ENCODE data around the gene UNK. TPM values are rescaled to one million over a fixed set of nuclear protein-coding genes. Genes with fewer than 3 reads are reported as not detected.

The UNK gene
- total and polyA plus RNA-seq, 2 experiments from 2014 or later, result 22.3 to 26.7 TPM

- Histone ChIP-seq H3K36me3 (replicated peaks; ENCODE audit: insufficient read depth, low read depth) (no peaks in the 10 kb centered on the region), H3K79me2 (peaks cover 24% of the 10 kb centered on the region), H3K4me1 (ENCODE audit: insufficient read depth) (peaks cover 5% of the 10 kb centered on the region), H3K4me3 (no peak overlapping the region), H3K4me2 (peak overlapping the region; percentile 87), H3K27me3 (no peaks in the 10 kb centered on the region), H4K20me1 (ENCODE audit: insufficient read depth, poor library complexity, severe bottlenecking) (no peaks in the 10 kb centered on the region), H3K9me3 (ENCODE audit: low read depth) (no peaks in the 10 kb centered on the region), H3K9me2 (replicated peaks; ENCODE audit: insufficient read depth) (no peaks in the 10 kb centered on the region), H2AFZ (no peak overlapping the region), H3K27ac (peak overlapping the region; percentile 81)
- WGBS (ENCODE audit: low lambda C conversion rate, missing lambda C conversion rate), result 82% methylated on average over 7 of the region's 7 CpGs
- TF ChIP-seq EZH2phosphoT487 (IDR thresholded peaks at IDR 0.05; ENCODE audit: low read depth, severe bottlenecking, unreplicated experiment) (no peak), EZH2 (IDR thresholded peaks at IDR 0.05; ENCODE audit: borderline replicate concordance) (no peak)
- TF ChIP-seq, protein P1, sequence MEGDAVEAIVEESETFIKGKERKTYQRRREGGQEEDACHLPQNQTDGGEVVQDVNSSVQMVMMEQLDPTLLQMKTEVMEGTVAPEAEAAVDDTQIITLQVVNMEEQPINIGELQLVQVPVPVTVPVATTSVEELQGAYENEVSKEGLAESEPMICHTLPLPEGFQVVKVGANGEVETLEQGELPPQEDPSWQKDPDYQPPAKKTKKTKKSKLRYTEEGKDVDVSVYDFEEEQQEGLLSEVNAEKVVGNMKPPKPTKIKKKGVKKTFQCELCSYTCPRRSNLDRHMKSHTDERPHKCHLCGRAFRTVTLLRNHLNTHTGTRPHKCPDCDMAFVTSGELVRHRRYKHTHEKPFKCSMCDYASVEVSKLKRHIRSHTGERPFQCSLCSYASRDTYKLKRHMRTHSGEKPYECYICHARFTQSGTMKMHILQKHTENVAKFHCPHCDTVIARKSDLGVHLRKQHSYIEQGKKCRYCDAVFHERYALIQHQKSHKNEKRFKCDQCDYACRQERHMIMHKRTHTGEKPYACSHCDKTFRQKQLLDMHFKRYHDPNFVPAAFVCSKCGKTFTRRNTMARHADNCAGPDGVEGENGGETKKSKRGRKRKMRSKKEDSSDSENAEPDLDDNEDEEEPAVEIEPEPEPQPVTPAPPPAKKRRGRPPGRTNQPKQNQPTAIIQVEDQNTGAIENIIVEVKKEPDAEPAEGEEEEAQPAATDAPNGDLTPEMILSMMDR (IDR thresholded peaks at IDR 0.05; ENCODE audit: poor library complexity), result no peak
- no peak for DNase-seq (ENCODE audit: low spot score)
Measured at GRCh38 chr17:75853433-75853832, 68.8 kb downstream of the UNK start.

GRCh38 chr17:75854101-75854748, 69.6 kb downstream of the UNK start:
- 48% methylated on average over 7 of the region's 7 CpGs for WGBS (ENCODE audit: low lambda C conversion rate, missing lambda C conversion rate)
- Histone ChIP-seq H3K79me2 (peaks cover 24% of the 10 kb centered on the region), H3K27ac (peak overlapping the region; percentile 81), H3K27me3 (no peaks in the 10 kb centered on the region), H3K4me2 (peak overlapping the region; percentile 87), H3K9me3 (ENCODE audit: low read depth) (no peaks in the 10 kb centered on the region), H3K36me3 (replicated peaks; ENCODE audit: insufficient read depth, low read depth) (no peaks in the 10 kb centered on the region), H2AFZ (no peak overlapping the region), H3K9me2 (replicated peaks; ENCODE audit: insufficient read depth) (no peaks in the 10 kb centered on the region), H3K4me1 (ENCODE audit: insufficient read depth) (peaks cover 5% of the 10 kb centered on the region), H3K4me3 (peak overlapping the region; percentile 38), H4K20me1 (ENCODE audit: insufficient read depth, poor library complexity, severe bottlenecking) (no peaks in the 10 kb centered on the region)
- no peak for TF ChIP-seq EZH2 (IDR thresholded peaks at IDR 0.05; ENCODE audit: borderline replicate concordance)
- TF ChIP-seq EZH2phosphoT487 (IDR thresholded peaks at IDR 0.05; ENCODE audit: low read depth, severe bottlenecking, unreplicated experiment), result no peak
- TF ChIP-seq, protein P1 (IDR thresholded peaks at IDR 0.05; ENCODE audit: poor library complexity), result no peak
- DNase-seq (ENCODE audit: low spot score), result peak; percentile 71

DNA sequence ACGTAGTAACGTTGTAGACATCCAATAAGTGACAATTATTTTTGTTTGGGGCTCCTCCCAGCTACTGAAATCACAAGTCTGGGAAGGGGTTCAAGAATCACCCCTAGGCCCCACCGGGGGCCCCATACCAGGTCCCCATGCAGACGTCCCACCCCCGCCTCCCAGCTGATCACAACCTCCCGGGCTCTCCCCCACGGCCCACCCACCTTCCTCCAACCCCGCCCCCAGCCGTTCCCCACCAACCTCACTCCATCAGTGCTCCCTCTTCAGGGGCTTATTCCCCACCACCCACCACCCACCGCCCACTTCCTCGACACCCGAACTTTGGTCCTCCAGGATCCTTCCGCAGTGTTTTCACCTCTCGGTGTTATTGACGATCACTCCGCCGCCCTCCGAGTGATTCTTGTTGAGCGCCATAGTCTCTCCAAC, 70.3 kb downstream of the UNK start:
- Histone ChIP-seq H3K79me2 (peaks cover 24% of the 10 kb centered on the region), H3K4me3 (peak overlapping the region; percentile 38), H4K20me1 (ENCODE audit: insufficient read depth, poor library complexity, severe bottlenecking) (no peaks in the 10 kb centered on the region), H3K36me3 (replicated peaks; ENCODE audit: insufficient read depth, low read depth) (no peaks in the 10 kb centered on the region), H3K27ac (peak overlapping the region; percentile 81), H3K4me2 (peak overlapping the region; percentile 87), H2AFZ (no peak overlapping the region), H3K4me1 (ENCODE audit: insufficient read depth) (peaks cover 5% of the 10 kb centered on the region), H3K9me2 (replicated peaks; ENCODE audit: insufficient read depth) (no peaks in the 10 kb centered on the region), H3K9me3 (ENCODE audit: low read depth) (no peaks in the 10 kb centered on the region), H3K27me3 (no peaks in the 10 kb centered on the region)
- DNase-seq (ENCODE audit: low spot score), result no peak
- TF ChIP-seq, protein P1 (IDR thresholded peaks at IDR 0.05; ENCODE audit: poor library complexity), result peak; percentile 13
- no peak for TF ChIP-seq EZH2phosphoT487 (IDR thresholded peaks at IDR 0.05; ENCODE audit: low read depth, severe bottlenecking, unreplicated experiment)
- WGBS (ENCODE audit: low lambda C conversion rate, missing lambda C conversion rate), result under 1% methylated on average over 12 of the region's 19 CpGs
